Inferior parietal cortex (tissue), 1 donor: ENCODE measurements around the gene TIMELESS.
"Not testable (repeated sequence)": the region's sequence is repeated elsewhere in the genome, so short reads cannot be mapped to it uniquely, and the experiment has no call there.

Experiments
- DNase-seq: peaks from one replicate; pipeline ENCODE4 v3.0.0-alpha.2; 2016; ENCODE audit errors: extremely low spot score

Gene TIMELESS

GRCh38 chr12:56448860-56449621, at the start of gene TIMELESS:
Gene TIMELESS (minus strand): TSS chr12:56449426. CDS start chr12:56434170, 15,256 bp downstream.
- peak; percentile 92 for DNase-seq

- not testable (repeated sequence) for DNase-seq
Observed at GRCh38 chr12:56498126-56498902, 49.1 kb upstream of the TIMELESS start.

GRCh38 chr12:56496704-56497103, 47.5 kb upstream of the TIMELESS start:
- DNase-seq, result peak; percentile 22

- not testable (repeated sequence) for DNase-seq
Observed at GRCh38 chr12:56494481-56494880, 45.3 kb upstream of the TIMELESS start.

- not testable (repeated sequence) for DNase-seq
Observed at GRCh38 chr12:56494106-56494415, 44.8 kb upstream of the TIMELESS start.

- DNase-seq, result not testable (repeated sequence)
Observed at GRCh38 chr12:56493409-56494105, 44.3 kb upstream of the TIMELESS start.

GRCh38 chr12:56490360-56490759, 41.1 kb upstream of the TIMELESS start:
- DNase-seq, result no peak

- DNase-seq, result peak; percentile 75
Observed at GRCh38 chr12:56488041-56488955, 39.1 kb upstream of the TIMELESS start, which contains the start of gene GLS2. Gene GLS2 (minus strand): TSS chr12:56488161. CDS start chr12:56488118, 43 bp downstream.

GRCh38 chr12:56487448-56488040, 38.3 kb upstream of the TIMELESS start:
- DNase-seq, result peak; percentile 6

GRCh38 chr12:56486694-56487093, 37.5 kb upstream of the TIMELESS start:
- DNase-seq, result no peak

GRCh38 chr12:56484566-56484965, 35.3 kb upstream of the TIMELESS start:
- DNase-seq, result no peak

- no peak for DNase-seq
Observed at GRCh38 chr12:56479625-56480024, 30.4 kb upstream of the TIMELESS start.

- no peak for DNase-seq
Observed at GRCh38 chr12:56477521-56478225, 28.4 kb upstream of the TIMELESS start.

- no peak for DNase-seq
Observed at GRCh38 chr12:56476972-56477432, 27.8 kb upstream of the TIMELESS start.

GRCh38 chr12:56476143-56476542, 26.9 kb upstream of the TIMELESS start:
- no peak for DNase-seq

GRCh38 chr12:56474389-56474788, 25.2 kb upstream of the TIMELESS start:
- no peak for DNase-seq

- no peak for DNase-seq
Observed at GRCh38 chr12:56469007-56469930, 20.0 kb upstream of the TIMELESS start.

GRCh38 chr12:56468216-56469006, 19.2 kb upstream of the TIMELESS start, which contains the start of gene SPRYD4:
Gene SPRYD4 (plus strand): TSS chr12:56468578. CDS start chr12:56468592, 14 bp downstream.
- DNase-seq, result peak; percentile 96
